ENCODE results near the gene DDX4.

DNA sequence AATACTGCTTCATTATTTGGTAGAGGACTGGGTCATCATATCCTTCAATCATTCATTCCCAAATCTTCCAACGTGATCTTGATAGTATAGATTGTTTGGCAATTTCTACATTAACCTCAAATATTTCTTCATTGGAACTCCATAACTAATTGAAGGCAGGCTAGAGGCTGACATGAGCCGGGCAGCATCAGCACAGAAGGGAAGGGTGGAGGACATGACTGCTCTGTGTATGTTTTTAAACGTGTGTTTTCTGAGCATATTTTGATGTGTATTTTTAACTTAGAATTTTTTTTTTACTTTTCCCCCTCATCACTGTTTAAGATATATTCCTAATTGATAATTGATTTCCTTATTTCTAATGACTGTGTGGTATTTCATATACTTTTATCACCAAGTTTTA lies 12.6 kb downstream of the DDX4 start:
- no peak for TF ChIP-seq POLR2A (IDR thresholded peaks at IDR 0.05)
- no peak for TF ChIP-seq POLR2AphosphoS5 (IDR thresholded peaks at IDR 0.05)
- TF ChIP-seq, protein P1, sequence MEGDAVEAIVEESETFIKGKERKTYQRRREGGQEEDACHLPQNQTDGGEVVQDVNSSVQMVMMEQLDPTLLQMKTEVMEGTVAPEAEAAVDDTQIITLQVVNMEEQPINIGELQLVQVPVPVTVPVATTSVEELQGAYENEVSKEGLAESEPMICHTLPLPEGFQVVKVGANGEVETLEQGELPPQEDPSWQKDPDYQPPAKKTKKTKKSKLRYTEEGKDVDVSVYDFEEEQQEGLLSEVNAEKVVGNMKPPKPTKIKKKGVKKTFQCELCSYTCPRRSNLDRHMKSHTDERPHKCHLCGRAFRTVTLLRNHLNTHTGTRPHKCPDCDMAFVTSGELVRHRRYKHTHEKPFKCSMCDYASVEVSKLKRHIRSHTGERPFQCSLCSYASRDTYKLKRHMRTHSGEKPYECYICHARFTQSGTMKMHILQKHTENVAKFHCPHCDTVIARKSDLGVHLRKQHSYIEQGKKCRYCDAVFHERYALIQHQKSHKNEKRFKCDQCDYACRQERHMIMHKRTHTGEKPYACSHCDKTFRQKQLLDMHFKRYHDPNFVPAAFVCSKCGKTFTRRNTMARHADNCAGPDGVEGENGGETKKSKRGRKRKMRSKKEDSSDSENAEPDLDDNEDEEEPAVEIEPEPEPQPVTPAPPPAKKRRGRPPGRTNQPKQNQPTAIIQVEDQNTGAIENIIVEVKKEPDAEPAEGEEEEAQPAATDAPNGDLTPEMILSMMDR (IDR thresholded peaks at IDR 0.05) = no peak
